Measurements from ENCODE around the gene CACNA1C.

Gene CACNA1C

DNA sequence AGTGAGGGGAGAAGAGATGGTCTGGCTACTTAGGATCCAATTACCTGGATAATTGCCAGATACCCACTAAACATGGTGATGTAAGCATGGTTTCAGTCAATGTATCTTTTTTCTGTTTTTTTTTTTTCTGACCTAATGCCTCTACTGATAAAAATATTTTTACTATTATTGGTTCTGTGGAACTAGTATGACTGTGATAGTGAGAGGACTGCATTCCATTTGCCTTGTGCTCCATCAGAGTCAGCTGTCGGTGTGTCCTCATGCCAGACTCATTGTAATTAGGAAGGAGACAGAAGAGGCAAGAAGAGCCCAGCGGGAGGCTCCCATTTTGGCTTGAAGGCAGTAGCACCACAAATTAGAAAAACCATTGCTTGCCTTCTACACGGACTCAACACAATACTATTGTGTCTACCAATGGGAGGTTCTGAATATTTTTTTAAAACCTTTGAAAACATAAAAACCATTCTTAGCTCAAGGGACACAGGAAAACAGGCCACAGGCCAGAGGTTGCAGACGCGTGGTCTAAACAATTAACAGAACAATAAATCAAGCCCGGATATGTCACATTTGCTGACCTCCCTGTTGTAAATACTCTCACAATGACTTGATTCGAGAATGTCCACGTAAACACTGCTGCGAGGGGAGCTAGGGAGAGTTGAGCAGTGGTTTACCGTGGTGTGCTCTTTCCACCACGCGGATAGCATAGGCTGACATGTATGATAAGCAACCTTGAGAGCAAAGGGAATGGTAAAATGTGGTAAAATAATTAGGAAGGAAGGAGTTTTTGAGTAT lies 35.0 kb upstream of the CACNA1C start:
- Histone ChIP-seq H3K9me3 (ENCODE audit: control insufficient read depth, low read length) (no peaks in the 10 kb centered on the region), H3K36me3 (ENCODE audit: control insufficient read depth, insufficient read depth, low read length) (no peaks in the 10 kb centered on the region), H3K9ac (ENCODE audit: low read length) (no peak overlapping the region), H3K4me3 (ENCODE audit: low read length) (no peak overlapping the region), H3K27me3 (ENCODE audit: control insufficient read depth, insufficient read depth, low read length) (no peaks in the 10 kb centered on the region), H3K4me1 (ENCODE audit: control insufficient read depth, insufficient read depth, low read length) (no peaks in the 10 kb centered on the region)

GRCh38 chr12:2018391-2018790 lies 34.4 kb upstream of the CACNA1C start:
- Histone ChIP-seq H3K9me3 (ENCODE audit: control insufficient read depth, low read length) (no peaks in the 10 kb centered on the region), H3K27me3 (ENCODE audit: control insufficient read depth, insufficient read depth, low read length) (peaks cover under 1% of the 10 kb centered on the region), H3K4me3 (ENCODE audit: low read length) (no peak overlapping the region), H3K9ac (ENCODE audit: low read length) (no peak overlapping the region), H3K4me1 (ENCODE audit: control insufficient read depth, insufficient read depth, low read length) (no peaks in the 10 kb centered on the region), H3K36me3 (ENCODE audit: control insufficient read depth, insufficient read depth, low read length) (no peaks in the 10 kb centered on the region)

DNA sequence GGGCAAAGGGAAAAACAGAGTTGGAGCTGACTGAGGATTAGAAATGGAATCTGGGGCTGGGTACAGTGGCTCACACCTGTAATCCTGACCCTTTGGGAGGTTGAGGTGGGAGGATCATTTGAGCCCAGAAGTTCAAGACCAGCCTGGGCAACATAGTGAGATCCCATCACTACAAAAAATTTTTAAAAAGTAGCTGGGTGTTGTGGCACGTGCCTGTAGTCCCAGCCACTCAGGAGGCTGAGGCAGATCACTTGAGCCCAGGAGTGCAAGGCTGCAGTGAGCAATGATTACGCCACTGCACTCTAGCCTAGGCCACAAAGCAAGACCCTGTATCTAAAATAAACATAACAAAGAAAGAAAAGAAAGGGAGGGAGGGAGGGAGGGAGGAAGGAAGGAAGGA lies 33.7 kb upstream of the CACNA1C start:
- Histone ChIP-seq H3K9me3 (ENCODE audit: control insufficient read depth, low read length) (no peaks in the 10 kb centered on the region), H3K4me3 (ENCODE audit: low read length) (no peak overlapping the region), H3K4me1 (ENCODE audit: control insufficient read depth, insufficient read depth, low read length) (no peaks in the 10 kb centered on the region), H3K9ac (ENCODE audit: low read length) (no peak overlapping the region), H3K36me3 (ENCODE audit: control insufficient read depth, insufficient read depth, low read length) (no peaks in the 10 kb centered on the region), H3K27me3 (ENCODE audit: control insufficient read depth, insufficient read depth, low read length) (peaks cover 5% of the 10 kb centered on the region)

DNA sequence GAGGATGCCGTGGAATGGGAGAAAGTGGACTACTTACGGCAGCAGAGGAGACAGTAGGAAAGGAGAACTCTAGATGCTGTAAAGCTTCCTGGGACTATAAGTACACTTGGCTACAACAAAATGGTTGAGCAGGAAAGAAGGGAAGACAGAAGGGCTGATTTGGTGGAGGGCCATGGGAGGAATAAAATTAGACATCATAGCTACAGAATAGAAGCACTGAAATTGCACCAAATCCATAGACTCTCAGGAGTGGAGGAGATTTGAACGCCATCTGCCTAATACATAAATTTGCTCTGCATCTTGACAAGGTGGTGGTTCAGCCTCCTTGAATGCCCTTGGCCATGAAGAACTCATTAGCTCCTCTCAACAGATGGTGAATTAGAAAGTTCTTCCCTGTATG lies 32.3 kb upstream of the CACNA1C start:
- Histone ChIP-seq H3K4me3 (ENCODE audit: low read length) (no peak overlapping the region), H3K9me3 (ENCODE audit: control insufficient read depth, low read length) (no peaks in the 10 kb centered on the region), H3K9ac (ENCODE audit: low read length) (no peak overlapping the region), H3K4me1 (ENCODE audit: control insufficient read depth, insufficient read depth, low read length) (no peaks in the 10 kb centered on the region), H3K27me3 (ENCODE audit: control insufficient read depth, insufficient read depth, low read length) (peaks cover 5% of the 10 kb centered on the region), H3K36me3 (ENCODE audit: control insufficient read depth, insufficient read depth, low read length) (no peaks in the 10 kb centered on the region)

DNA sequence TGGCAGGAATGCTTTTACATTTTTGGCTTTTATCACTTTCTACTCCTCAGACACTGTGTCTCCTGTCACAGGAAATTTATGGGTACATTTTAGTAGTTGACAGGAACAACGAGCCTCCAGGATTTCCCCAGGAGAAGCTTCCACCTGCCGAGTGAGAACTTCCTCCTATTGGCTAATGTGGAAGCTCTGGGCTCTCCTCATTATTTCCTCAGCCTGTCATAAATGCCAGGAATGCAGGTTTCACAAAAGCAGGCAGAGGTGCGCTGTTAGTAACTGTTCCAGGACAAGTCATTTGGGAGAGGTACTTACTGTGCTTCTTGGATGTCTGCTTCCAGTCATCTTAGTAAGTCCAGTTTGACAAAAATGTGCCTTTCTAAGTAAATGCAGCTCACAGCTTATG lies 29.4 kb upstream of the CACNA1C start:
- no peaks in the 10 kb centered on the region for H3K36me3 ChIP-seq (ENCODE audit: control insufficient read depth, insufficient read depth, low read length)

GRCh38 chr12:2027351-2027750 lies 25.4 kb upstream of the CACNA1C start:
- H3K4me1 ChIP-seq (ENCODE audit: control insufficient read depth, insufficient read depth, low read length): no peaks in the 10 kb centered on the region
- H3K9ac ChIP-seq (ENCODE audit: low read length): no peak overlapping the region
- no peaks in the 10 kb centered on the region for H3K36me3 ChIP-seq (ENCODE audit: control insufficient read depth, insufficient read depth, low read length)
- H3K27me3 ChIP-seq (ENCODE audit: control insufficient read depth, insufficient read depth, low read length): peaks cover 5% of the 10 kb centered on the region
- no peaks in the 10 kb centered on the region for H3K9me3 ChIP-seq (ENCODE audit: control insufficient read depth, low read length)
- no peak overlapping the region for H3K4me3 ChIP-seq (ENCODE audit: low read length)

More for the DNA sequence above, 29.4 kb upstream of the CACNA1C start:
- H3K27me3 ChIP-seq (ENCODE audit: control insufficient read depth, insufficient read depth, low read length): peaks cover 5% of the 10 kb centered on the region
- no peak overlapping the region for H3K4me3 ChIP-seq (ENCODE audit: low read length)
- no peaks in the 10 kb centered on the region for H3K9me3 ChIP-seq (ENCODE audit: control insufficient read depth, low read length)
- no peak overlapping the region for H3K9ac ChIP-seq (ENCODE audit: low read length)
- H3K4me1 ChIP-seq (ENCODE audit: control insufficient read depth, insufficient read depth, low read length): no peaks in the 10 kb centered on the region

- H3K4me1 ChIP-seq (ENCODE audit: control insufficient read depth, insufficient read depth, low read length): peaks cover 6% of the 10 kb centered on the region
- no peak overlapping the region for H3K4me3 ChIP-seq (ENCODE audit: low read length)
- H3K9ac ChIP-seq (ENCODE audit: low read length): no peak overlapping the region
- no peaks in the 10 kb centered on the region for H3K36me3 ChIP-seq (ENCODE audit: control insufficient read depth, insufficient read depth, low read length)
- H3K9me3 ChIP-seq (ENCODE audit: control insufficient read depth, low read length): no peaks in the 10 kb centered on the region
- peaks cover 20% of the 10 kb centered on the region for H3K27me3 ChIP-seq (ENCODE audit: control insufficient read depth, insufficient read depth, low read length)
Measured at GRCh38 chr12:2029851-2030250, 22.9 kb upstream of the CACNA1C start.

GRCh38 chr12:2032506-2032905 lies 20.3 kb upstream of the CACNA1C start:
- no peak overlapping the region for H3K9ac ChIP-seq (ENCODE audit: low read length)
- peaks cover 30% of the 10 kb centered on the region for H3K27me3 ChIP-seq (ENCODE audit: control insufficient read depth, insufficient read depth, low read length)
- no peaks in the 10 kb centered on the region for H3K9me3 ChIP-seq (ENCODE audit: control insufficient read depth, low read length)
- H3K4me3 ChIP-seq (ENCODE audit: low read length): no peak overlapping the region
- no peaks in the 10 kb centered on the region for H3K36me3 ChIP-seq (ENCODE audit: control insufficient read depth, insufficient read depth, low read length)
- peaks cover 10% of the 10 kb centered on the region for H3K4me1 ChIP-seq (ENCODE audit: control insufficient read depth, insufficient read depth, low read length)

GRCh38 chr12:2034633-2035430 lies 18.0 kb upstream of the CACNA1C start:
- Histone ChIP-seq H3K4me3 (ENCODE audit: low read length) (no peak overlapping the region), H3K36me3 (ENCODE audit: control insufficient read depth, insufficient read depth, low read length) (no peaks in the 10 kb centered on the region), H3K4me1 (ENCODE audit: control insufficient read depth, insufficient read depth, low read length) (peaks cover 10% of the 10 kb centered on the region), H3K9me3 (ENCODE audit: control insufficient read depth, low read length) (no peaks in the 10 kb centered on the region), H3K27me3 (ENCODE audit: control insufficient read depth, insufficient read depth, low read length) (peaks cover 30% of the 10 kb centered on the region), H3K9ac (ENCODE audit: low read length) (no peak overlapping the region)

DNA sequence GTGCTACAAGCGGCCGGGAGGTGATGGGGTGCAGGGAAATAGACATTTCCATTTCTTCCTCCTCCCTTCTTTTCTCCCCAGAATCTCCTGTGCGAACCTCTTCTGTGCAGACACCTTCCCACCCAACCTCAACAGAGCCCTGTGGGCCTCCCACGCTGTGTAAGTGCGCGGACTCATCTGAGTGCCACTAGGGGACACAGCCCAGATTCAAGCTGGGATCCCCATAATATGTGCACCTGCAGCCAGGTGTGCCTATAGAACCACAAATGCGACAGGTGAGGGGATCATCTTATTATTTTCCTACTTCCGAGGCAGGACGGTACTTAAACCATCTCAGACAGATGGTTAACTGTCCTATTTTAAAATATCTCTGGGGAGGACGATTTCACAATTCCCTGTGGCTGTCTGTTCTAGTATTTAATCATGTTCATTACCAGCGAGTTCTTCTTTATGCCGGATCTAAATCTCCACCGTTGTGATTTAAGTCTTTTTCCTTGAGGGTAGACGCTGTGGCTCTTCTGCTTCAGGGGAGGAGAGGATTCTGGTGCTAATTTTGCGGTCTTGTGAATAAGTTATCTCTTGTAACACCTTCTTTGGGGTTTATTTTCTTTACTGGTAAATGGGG lies 17.2 kb upstream of the CACNA1C start:
- no peaks in the 10 kb centered on the region for H3K9me3 ChIP-seq (ENCODE audit: control insufficient read depth, low read length)
- no peaks in the 10 kb centered on the region for H3K36me3 ChIP-seq (ENCODE audit: control insufficient read depth, insufficient read depth, low read length)
- no peak overlapping the region for H3K9ac ChIP-seq (ENCODE audit: low read length)
- H3K4me1 ChIP-seq (ENCODE audit: control insufficient read depth, insufficient read depth, low read length): peaks cover 10% of the 10 kb centered on the region
- H3K4me3 ChIP-seq (ENCODE audit: low read length): no peak overlapping the region
- H3K27me3 ChIP-seq (ENCODE audit: control insufficient read depth, insufficient read depth, low read length): peaks cover 30% of the 10 kb centered on the region

DNA sequence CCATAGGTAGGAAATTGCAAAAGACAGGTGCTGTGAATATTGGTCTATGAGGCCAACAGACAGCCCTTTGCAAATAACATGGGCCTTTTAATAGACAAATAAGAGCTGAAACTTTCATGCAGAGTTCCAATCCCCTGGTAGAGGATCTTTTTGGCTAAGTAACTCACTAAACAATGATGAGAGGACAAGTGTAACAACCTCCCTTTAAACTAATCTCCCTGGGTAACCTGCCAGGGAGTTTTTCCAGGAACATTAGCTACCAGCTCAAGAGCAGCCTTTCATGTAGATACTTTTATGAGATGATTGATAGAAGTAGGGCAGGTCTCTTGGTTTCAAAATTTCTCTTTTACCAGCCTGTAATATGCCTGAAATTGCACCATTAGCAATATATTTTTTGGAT lies 13.8 kb upstream of the CACNA1C start:
- H3K27me3 ChIP-seq (ENCODE audit: control insufficient read depth, insufficient read depth, low read length): peaks cover 17% of the 10 kb centered on the region
- H3K36me3 ChIP-seq (ENCODE audit: control insufficient read depth, insufficient read depth, low read length): no peaks in the 10 kb centered on the region
- no peak overlapping the region for H3K9ac ChIP-seq (ENCODE audit: low read length)
- H3K9me3 ChIP-seq (ENCODE audit: control insufficient read depth, low read length): no peaks in the 10 kb centered on the region
- H3K4me3 ChIP-seq (ENCODE audit: low read length): no peak overlapping the region
- H3K4me1 ChIP-seq (ENCODE audit: control insufficient read depth, insufficient read depth, low read length): peaks cover 10% of the 10 kb centered on the region

DNA sequence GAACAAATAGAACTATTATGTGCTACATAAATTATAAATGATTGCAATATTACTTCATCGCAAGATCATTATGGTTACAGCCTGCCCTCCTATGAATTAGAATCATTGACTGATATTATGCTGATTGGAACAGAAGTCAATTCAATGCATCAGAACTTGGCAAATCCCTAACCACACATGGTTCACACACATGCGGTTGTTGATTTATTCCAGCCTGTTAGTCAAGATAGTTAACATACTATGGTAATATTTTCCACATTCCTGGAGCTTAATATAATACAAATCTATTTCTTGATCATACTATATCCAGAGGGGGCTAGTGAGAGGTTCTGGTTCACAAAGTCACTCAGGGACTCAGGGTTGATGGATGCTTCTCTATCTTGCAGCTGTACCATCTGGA lies 9.7 kb upstream of the CACNA1C start:
- H3K36me3 ChIP-seq (ENCODE audit: control insufficient read depth, insufficient read depth, low read length): no peaks in the 10 kb centered on the region
- no peaks in the 10 kb centered on the region for H3K4me1 ChIP-seq (ENCODE audit: control insufficient read depth, insufficient read depth, low read length)
- no peaks in the 10 kb centered on the region for H3K9me3 ChIP-seq (ENCODE audit: control insufficient read depth, low read length)
- no peak overlapping the region for H3K9ac ChIP-seq (ENCODE audit: low read length)
- peaks cover 4% of the 10 kb centered on the region for H3K27me3 ChIP-seq (ENCODE audit: control insufficient read depth, insufficient read depth, low read length)
- no peak overlapping the region for H3K4me3 ChIP-seq (ENCODE audit: low read length)

All from mucosa of stomach (tissue), 1 donor.